ENCODE results near the gene KRT15.

Gene KRT15

DNA sequence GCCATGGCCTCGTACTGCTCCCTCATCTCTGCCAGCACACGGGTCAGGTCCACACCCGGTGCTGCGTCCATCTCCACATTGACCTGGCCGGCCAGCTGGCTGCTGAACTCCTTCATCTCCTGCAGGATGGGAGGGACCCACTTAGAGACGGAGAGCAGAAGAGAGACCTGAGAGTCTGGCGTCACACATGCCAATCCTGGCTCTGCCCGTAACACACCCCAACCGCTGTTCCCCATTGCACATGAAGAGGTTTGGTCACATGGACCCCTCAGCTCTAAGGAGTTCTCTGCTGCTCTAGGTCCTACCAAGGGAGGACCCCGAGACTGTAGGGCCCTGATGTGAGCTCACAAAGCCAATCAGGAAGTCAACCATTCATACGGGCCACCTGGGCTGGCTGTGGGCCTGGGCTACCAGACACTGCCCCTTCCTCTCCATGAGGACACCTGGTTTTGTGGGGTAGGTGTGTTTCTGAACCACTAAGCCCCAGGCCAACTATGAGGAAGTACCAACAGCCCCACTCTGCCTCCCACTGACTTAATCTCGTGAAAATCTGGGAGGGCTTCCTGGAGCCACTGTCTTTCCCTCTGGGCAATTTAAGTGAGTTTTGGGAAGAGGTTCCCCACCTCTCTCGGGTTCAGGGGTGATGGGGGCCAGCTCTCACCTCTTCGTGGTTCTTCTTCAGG lies 2.4 kb downstream of the KRT15 start:
- no peak overlapping the region for H3K4me3 ChIP-seq (ENCODE audit: low read depth, low read length)
- POLR2A ChIA-PET: interaction anchor here (0.6 kb wide), 1 partner anchor 172 kb away, joined by 3 read pairs; no protein-coding TSS in a partner anchor
- DNase-seq (ENCODE audit: low read depth, low spot score): no peak
- TF ChIP-seq, protein P1, sequence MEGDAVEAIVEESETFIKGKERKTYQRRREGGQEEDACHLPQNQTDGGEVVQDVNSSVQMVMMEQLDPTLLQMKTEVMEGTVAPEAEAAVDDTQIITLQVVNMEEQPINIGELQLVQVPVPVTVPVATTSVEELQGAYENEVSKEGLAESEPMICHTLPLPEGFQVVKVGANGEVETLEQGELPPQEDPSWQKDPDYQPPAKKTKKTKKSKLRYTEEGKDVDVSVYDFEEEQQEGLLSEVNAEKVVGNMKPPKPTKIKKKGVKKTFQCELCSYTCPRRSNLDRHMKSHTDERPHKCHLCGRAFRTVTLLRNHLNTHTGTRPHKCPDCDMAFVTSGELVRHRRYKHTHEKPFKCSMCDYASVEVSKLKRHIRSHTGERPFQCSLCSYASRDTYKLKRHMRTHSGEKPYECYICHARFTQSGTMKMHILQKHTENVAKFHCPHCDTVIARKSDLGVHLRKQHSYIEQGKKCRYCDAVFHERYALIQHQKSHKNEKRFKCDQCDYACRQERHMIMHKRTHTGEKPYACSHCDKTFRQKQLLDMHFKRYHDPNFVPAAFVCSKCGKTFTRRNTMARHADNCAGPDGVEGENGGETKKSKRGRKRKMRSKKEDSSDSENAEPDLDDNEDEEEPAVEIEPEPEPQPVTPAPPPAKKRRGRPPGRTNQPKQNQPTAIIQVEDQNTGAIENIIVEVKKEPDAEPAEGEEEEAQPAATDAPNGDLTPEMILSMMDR (IDR thresholded peaks at IDR 0.05; ENCODE audit: insufficient read depth, low read length, missing control alignments): no peak
- CTCF ChIA-PET: interaction anchor here (1.7 to 3.8 kb wide), 2 partner anchors 33 to 132 kb away, joined by 4 to 17 read pairs; no protein-coding TSS in a partner anchor

DNA sequence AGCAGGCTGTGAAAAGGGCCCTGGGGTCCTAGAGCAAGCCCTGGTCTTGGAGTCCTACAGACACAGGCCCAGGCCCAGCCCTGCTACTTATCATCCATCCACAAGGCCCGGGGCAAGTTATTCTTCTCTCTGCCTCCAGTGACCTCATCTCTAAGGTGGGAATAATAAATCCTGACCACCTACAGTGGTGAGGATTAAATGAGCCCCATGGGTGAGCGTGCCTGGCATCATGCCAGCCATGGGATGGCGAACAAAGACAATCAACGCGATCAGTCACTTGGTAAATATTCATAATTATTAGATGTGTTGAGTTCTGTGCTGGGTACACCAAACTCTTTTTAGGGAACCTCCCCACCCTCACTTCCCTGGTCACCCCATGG lies 5.5 kb downstream of the KRT15 start:
- ChIA-PET POLR2A (no interaction called here), CTCF (interaction anchor here (0.9 to 2.0 kb wide), 4 partner anchors 8 to 152 kb away, joined by 3 to 8 read pairs (median 6); no protein-coding TSS in a partner anchor)
- no peak for DNase-seq (ENCODE audit: low read depth, low spot score)
- TF ChIP-seq, protein P1 (IDR thresholded peaks at IDR 0.05; ENCODE audit: insufficient read depth, low read length, missing control alignments): no peak
- H3K4me3 ChIP-seq (ENCODE audit: low read depth, low read length): no peak overlapping the region

DNA sequence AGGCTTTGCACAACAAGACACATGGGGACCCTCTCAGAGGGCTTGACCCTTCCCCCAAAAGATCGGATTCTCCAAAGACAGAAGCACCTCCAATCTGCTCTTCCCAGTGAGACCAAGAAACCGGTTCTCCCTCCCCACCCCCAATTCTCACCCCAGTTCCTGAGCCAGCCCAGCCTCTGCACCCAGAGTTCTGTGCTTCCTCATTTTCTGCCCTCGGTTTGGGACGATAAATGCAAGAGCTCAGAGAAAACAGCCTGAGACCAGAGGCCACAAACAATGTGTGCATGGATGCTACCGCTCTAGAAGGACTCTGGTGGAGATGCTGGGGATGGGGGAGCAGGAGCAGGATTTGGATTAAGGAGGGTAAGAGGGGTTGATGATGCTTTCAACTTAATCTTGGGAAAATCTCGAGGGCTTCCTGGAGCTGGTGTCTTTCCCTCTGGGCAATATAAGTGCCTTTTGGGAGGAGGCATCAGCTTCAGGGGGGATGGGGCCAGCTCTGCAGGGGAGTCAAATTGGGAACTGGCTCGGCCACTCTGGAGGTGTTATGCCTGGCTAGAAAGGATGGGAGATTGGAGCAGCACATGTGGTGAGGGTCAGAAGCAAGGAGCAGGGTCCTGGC lies 6.0 kb downstream of the KRT15 start:
- H3K4me3 ChIP-seq (ENCODE audit: low read depth, low read length): no peak overlapping the region
- DNase-seq (ENCODE audit: low read depth, low spot score): no peak
- TF ChIP-seq, protein P1 (IDR thresholded peaks at IDR 0.05; ENCODE audit: insufficient read depth, low read length, missing control alignments): no peak
- CTCF ChIA-PET: interaction anchor here (0.9 to 2.0 kb wide), 7 partner anchors 9 to 153 kb away, joined by 3 to 7 read pairs (median 4); no protein-coding TSS in a partner anchor
- POLR2A ChIA-PET: no interaction called here

DNA sequence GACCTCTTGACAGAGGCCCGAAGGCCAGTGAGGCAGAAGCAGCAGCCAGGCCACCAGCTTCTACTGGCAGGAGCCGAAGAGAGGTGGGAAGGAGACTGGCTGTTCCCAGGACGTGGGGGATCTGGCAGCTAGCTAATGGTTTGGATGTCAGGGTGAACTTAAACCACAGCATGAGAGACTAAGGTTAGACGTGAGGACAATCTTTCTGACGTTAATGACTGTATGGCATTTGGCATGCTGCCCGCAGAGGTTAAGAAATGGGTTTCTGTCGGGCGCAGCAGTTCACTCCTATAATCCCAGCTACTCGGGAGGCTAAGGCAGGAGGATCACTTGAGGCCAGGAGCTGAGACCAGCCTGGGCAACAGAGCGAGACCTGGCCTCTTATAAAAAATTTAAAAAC lies 7.0 kb downstream of the KRT15 start:
- H3K4me3 ChIP-seq (ENCODE audit: low read depth, low read length): no peak overlapping the region
- POLR2A ChIA-PET: no interaction called here
- TF ChIP-seq, protein P1 (IDR thresholded peaks at IDR 0.05; ENCODE audit: insufficient read depth, low read length, missing control alignments): no peak
- CTCF ChIA-PET: interaction anchor here (1.0 to 2.0 kb wide), 5 partner anchors 9 to 137 kb away, joined by 3 to 7 read pairs (median 4); no protein-coding TSS in a partner anchor
- DNase-seq (ENCODE audit: low read depth, low spot score): no peak

DNA sequence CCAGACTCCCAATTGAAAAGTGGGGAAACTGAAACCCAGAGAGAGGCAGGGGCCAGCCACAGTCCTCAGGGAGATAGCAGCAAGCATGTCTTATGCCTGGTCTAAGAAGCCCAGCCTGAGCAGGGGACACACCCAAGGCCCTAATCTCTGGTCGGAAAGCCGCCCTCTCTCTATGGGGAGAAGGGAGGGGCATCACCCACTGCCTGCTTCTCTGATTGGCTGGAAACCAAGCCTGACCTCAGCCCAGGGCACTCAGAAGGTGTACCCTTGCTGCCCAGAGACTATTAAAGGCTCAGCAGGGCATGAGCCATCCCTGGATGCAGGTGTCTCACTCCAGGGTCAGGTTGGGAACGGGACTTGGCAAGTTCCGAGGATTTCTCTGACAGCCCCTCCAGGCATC lies 7.6 kb downstream of the KRT15 start:
- POLR2A ChIA-PET: no interaction called here
- no peak overlapping the region for H3K4me3 ChIP-seq (ENCODE audit: low read depth, low read length)
- DNase-seq (ENCODE audit: low read depth, low spot score): no peak
- TF ChIP-seq, protein P1 (IDR thresholded peaks at IDR 0.05; ENCODE audit: insufficient read depth, low read length, missing control alignments): no peak
- CTCF ChIA-PET: interaction anchor here (1.0 to 2.4 kb wide), 2 partner anchors 38 to 137 kb away, joined by 3 to 11 read pairs; no protein-coding TSS in a partner anchor

Data from AG04449 (cell line).